ENCODE measurements around the gene AHSG. TPM values are rescaled to one million over a fixed set of nuclear protein-coding genes. Genes with fewer than 3 reads are reported as not detected.

AHSG gene
- total RNA-seq, 4 donors from 2014 or later: not detected

DNA sequence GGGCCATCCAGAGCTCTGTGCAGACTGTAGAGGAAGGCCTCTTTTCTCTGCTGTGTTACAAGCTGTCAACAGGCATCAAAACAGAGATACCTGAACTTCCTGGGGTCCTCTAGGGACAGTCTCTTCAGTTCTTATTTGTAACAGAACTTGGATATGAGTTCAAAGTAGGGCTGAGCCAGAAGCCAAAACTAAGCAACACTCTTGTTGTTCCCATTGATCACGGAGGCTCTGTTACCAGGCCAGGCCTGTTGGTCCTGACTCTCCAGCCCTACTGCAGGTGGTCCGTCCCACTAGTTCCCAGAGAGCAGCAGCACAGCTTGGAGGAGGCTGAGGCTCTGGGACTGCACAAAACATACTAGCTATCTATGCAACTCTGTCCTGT, 13.1 kb upstream of the AHSG start:
- DNase-seq: no peak
- Histone ChIP-seq H3K4me3 (no peak overlapping the region), H3K27me3 (no peaks in the 10 kb centered on the region)

DNA sequence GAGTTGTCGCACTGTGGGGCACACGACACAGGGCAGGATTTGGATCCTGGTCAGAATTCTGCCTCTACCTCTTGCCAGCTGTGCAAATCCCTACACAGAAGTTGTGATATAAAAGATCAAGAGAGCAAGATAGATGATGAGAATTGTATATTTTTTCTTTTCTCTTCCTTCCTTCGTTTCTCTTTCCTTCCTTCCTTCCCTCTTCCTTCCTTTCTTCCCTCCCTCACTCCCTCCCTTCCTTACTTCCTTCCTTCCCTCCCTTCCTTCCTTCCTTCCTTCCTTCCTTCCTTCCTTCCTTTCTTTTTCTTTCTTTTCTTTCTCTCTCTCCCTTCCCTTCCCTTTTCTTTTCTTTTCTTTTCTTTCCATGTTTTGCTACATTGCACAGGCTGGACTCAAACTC, 12.0 kb upstream of the AHSG start:
- intact Hi-C loops (cut with DNase I; ENCODE audit: low total_unique reads): no loop called here
- DNase-seq: no peak

More for the DNA sequence above, 13.1 kb upstream of the AHSG start:
- TF ChIP-seq POLR2A (IDR thresholded peaks at IDR 0.05): no peak
- TF ChIP-seq, protein P1, sequence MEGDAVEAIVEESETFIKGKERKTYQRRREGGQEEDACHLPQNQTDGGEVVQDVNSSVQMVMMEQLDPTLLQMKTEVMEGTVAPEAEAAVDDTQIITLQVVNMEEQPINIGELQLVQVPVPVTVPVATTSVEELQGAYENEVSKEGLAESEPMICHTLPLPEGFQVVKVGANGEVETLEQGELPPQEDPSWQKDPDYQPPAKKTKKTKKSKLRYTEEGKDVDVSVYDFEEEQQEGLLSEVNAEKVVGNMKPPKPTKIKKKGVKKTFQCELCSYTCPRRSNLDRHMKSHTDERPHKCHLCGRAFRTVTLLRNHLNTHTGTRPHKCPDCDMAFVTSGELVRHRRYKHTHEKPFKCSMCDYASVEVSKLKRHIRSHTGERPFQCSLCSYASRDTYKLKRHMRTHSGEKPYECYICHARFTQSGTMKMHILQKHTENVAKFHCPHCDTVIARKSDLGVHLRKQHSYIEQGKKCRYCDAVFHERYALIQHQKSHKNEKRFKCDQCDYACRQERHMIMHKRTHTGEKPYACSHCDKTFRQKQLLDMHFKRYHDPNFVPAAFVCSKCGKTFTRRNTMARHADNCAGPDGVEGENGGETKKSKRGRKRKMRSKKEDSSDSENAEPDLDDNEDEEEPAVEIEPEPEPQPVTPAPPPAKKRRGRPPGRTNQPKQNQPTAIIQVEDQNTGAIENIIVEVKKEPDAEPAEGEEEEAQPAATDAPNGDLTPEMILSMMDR (IDR thresholded peaks at IDR 0.05): no peak
- no peaks in the 10 kb centered on the region for H3K9me3 ChIP-seq
- intact Hi-C loops (cut with DNase I; ENCODE audit: low total_unique reads): no loop called here
- no peak overlapping the region for H3K27ac ChIP-seq
- no peaks in the 10 kb centered on the region for H3K36me3 ChIP-seq
- no peaks in the 10 kb centered on the region for H3K4me1 ChIP-seq

DNA sequence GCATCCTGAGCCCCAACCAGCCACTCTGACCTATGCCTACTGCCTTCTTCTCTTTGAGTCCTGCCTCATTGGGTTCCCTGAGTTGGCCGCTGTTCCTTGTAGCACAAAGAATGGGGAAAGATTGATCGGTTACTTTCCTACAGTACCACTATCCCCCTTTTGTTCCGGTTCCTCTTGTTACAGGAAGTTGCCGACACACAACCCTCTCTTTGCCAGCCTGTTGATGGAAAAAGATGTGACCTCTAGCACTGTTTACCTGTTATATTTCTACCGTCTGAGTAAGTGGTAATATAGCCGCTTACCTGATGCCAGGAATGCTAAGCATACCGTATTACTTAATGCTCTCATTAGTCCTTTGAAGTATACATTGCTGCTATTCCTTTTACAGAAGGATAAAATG, 9.7 kb upstream of the AHSG start:
- H3K4me1 ChIP-seq: no peaks in the 10 kb centered on the region
- no peak overlapping the region for H3K27ac ChIP-seq
- H3K36me3 ChIP-seq: no peaks in the 10 kb centered on the region
- no peaks in the 10 kb centered on the region for H3K27me3 ChIP-seq
- H3K9me3 ChIP-seq: no peaks in the 10 kb centered on the region
- DNase-seq: no peak
- TF ChIP-seq POLR2A (IDR thresholded peaks at IDR 0.05): no peak
- TF ChIP-seq, protein P1 (IDR thresholded peaks at IDR 0.05): no peak
- H3K4me3 ChIP-seq: no peak overlapping the region
- intact Hi-C loops (cut with DNase I; ENCODE audit: low total_unique reads): no loop called here

More for the DNA sequence above, 12.0 kb upstream of the AHSG start:
- H3K27me3 ChIP-seq: no peaks in the 10 kb centered on the region
- H3K9me3 ChIP-seq: no peaks in the 10 kb centered on the region
- H3K27ac ChIP-seq: no peak overlapping the region
- TF ChIP-seq, protein P1 (IDR thresholded peaks at IDR 0.05): no peak
- TF ChIP-seq POLR2A (IDR thresholded peaks at IDR 0.05): no peak
- H3K4me1 ChIP-seq: no peaks in the 10 kb centered on the region
- no peaks in the 10 kb centered on the region for H3K36me3 ChIP-seq
- H3K4me3 ChIP-seq: no peak overlapping the region

- no peaks in the 10 kb centered on the region for H3K9me3 ChIP-seq
- H3K27ac ChIP-seq: no peak overlapping the region
- TF ChIP-seq, protein P1 (IDR thresholded peaks at IDR 0.05): no peak
- no peak for TF ChIP-seq POLR2A (IDR thresholded peaks at IDR 0.05)
- no peak for DNase-seq
- H3K4me3 ChIP-seq: no peak overlapping the region
- intact Hi-C loops (cut with DNase I; ENCODE audit: low total_unique reads): no loop called here
- no peaks in the 10 kb centered on the region for H3K4me1 ChIP-seq
- H3K36me3 ChIP-seq: no peaks in the 10 kb centered on the region
- H3K27me3 ChIP-seq: no peaks in the 10 kb centered on the region
Observed at GRCh38 chr3:186605078-186605477, 7.8 kb upstream of the AHSG start.

DNA sequence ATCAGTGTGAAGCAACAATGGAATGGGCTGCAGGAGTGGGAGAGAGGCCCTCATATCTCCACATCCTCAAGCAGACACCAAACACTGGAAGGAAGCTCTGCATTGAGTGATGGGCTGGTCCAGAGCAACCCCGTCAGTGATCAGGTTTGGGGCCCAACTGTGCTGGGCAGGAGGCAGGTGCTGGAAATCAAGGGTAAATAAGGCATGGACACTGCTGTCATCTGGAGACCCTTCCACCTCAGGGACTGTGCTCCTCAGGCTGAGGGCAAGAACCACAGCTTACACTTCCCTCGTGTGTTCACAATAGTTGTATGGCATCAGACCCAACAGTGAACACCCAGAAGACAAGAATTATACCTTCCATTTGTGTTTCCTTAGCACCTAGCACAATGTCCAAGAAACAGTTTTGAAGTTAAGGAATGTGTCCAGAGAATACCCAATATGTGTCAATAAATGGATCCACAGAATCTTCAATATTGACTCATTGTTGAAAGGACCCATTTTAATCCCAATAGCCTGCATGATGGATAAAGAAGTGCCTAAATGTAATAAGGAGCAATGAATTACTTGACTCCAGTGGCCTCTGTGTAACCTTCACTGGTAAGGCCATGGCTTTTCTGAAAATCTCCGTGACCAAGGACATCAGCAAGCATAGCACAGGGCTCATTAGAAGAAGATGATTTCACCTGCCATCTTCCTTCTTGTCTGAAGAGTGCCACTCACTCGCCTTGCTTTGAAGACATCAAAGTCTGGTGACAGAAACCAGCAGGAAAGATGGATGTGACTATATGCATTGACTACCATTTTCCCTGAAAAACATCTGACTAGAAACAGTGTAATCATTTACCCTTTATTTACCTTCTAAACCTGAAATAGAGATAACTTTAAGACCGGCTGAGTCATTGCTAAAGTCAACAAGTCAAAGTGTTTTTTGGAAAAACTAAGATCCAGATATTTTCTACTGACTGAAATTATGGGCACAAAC, 7.0 kb upstream of the AHSG start:
- no peaks in the 10 kb centered on the region for H3K36me3 ChIP-seq
- no peak for DNase-seq

More for the DNA sequence above, 7.0 kb upstream of the AHSG start:
- H3K4me1 ChIP-seq: no peaks in the 10 kb centered on the region
- no peaks in the 10 kb centered on the region for H3K27me3 ChIP-seq
- H3K4me3 ChIP-seq: no peak overlapping the region
- intact Hi-C loops (cut with DNase I; ENCODE audit: low total_unique reads): no loop called here
- no peaks in the 10 kb centered on the region for H3K9me3 ChIP-seq
- no peak for TF ChIP-seq POLR2A (IDR thresholded peaks at IDR 0.05)
- TF ChIP-seq, protein P1 (IDR thresholded peaks at IDR 0.05): no peak
- H3K27ac ChIP-seq: no peak overlapping the region
